ES-I3 (cell line): Measurements from ENCODE around the gene ATXN7L3.

ENCODE experiments used
- H3K36me3 ChIP-seq: 2 replicates; pipeline ENCODE4 v1.6.1; 2013; ENCODE audit warnings: mild to moderate bottlenecking, low read length, control low read depth, moderate library complexity; ENCODE audit not compliant: insufficient read depth
- H3K4me1 ChIP-seq: 2 replicates; pipeline ENCODE4 v1.6.1; 2013; ENCODE audit warnings: mild to moderate bottlenecking, control low read depth, low read length; ENCODE audit not compliant: insufficient read depth
- H3K9ac ChIP-seq: 2 replicates; pipeline ENCODE4 v1.6.1; 2013; ENCODE audit warnings: low read depth, mild to moderate bottlenecking, low read length, moderate library complexity
- H3K9me3 ChIP-seq: 2 replicates; pipeline ENCODE4 v1.6.1; 2013; ENCODE audit warnings: mild to moderate bottlenecking, low read length, moderate library complexity; ENCODE audit not compliant: control insufficient read depth, insufficient read depth

The ATXN7L3 gene

DNA sequence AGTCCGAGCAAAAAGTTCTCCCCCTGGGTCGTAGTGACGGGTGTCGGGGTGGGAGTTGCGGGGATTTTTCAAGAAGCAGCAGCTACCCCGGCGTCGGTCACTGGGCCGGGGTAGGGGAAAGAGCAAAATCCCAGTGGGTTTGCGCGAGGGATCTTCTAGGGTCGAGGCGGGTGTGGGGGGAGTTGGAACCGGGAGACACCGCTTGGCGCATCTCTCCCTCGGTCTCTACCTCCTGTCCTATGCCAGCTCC, 22.1 kb upstream of the ATXN7L3 start:
- Histone ChIP-seq H3K36me3 (no peaks in the 10 kb centered on the region), H3K4me1 (peaks cover 14% of the 10 kb centered on the region), H3K9me3 (no peaks in the 10 kb centered on the region), H3K9ac (peak overlapping the region; percentile 87)

DNA sequence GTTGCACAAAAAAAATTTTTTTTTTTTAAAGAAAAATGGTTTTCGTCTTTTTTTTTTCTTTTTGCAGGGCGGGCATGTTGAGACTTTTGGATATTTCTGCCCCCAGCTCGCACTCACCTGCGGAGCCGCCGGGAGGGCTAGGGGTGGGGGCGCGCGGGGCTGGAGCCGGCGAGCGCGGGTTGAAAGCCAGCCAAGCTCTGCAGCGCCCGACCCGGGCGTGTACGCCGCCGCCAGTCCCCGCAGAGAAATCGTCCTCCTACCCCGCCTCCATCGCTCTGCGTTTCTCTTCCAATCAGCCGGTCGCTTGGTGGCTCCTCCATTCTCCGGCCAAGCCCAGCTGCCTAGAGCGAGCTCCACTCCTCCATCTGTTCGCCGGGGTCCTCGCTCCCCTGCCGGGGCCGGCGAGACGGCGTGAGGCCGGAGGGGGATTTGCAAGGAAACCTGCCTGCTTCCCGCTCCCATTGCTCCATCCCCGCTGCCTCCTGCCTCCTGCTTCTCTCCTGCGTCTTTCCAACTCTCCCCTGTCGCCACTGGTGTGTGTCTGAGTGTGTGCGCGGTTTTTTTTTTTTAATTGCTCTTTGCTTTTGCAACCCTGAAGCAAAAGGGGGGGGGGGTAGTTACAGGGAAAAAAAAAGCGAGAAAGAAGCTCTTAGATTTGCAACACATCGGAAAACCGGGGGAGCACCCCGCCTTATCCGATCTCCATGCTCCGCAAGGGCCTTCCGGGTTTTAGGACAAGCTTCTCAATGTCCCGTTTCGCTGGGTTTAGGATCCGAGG, 21.6 kb upstream of the ATXN7L3 start:
- Histone ChIP-seq H3K36me3 (0 out of 2 replicates have a peak, but pooled peaks cover 2% of the 10 kb centered on the region), H3K9me3 (no peaks in the 10 kb centered on the region), H3K4me1 (peaks cover 14% of the 10 kb centered on the region), H3K9ac (peak overlapping the region; percentile 87)

DNA sequence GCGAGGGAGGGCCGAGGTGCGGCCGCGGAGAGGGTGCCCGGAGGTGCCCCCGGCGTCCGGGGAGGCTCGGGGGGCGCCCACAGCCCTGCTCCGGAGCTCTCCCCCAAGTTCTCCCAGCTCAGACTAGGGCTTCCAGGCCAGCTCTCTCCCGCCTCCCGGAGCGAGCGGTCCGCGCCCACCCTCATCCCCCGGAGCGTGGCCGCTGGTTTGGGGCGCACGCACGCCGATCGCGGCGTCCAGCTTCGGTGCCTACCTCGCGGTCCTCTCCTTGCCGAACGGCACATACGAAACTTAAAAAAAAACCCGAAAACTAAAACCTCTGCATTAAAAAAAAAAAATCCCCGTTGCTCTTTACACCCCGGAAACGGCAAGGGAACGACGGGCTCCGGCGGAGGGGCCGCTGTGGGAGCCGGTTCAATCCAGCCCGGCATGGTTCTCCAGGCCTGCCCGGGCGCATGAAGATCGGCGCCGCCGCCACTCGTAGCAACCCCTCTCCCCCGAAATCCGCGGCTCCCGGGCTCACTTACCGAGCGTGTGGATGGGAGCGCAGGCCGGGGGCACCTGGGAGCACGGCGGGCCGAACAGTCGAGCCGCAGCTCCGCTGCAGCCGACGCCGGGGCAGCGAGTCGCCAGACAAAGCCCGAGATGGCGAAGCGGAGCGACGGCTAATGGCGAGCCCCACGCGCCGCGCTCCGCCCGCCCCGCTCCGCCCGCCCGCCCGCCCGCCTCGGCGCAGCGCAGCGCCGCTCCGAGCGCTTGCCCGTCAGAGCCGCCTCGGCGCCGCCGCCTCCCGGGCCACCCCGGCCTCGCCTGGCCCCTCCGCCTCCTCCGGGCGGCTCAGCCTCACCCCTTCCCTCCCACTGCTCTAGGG, 20.8 kb upstream of the ATXN7L3 start:
- Histone ChIP-seq H3K9ac (peak overlapping the region; percentile 87), H3K36me3 (peaks cover 4% of the 10 kb centered on the region; the same call in 1 of the 2 replicates), H3K4me1 (peaks cover 14% of the 10 kb centered on the region), H3K9me3 (no peaks in the 10 kb centered on the region)

DNA sequence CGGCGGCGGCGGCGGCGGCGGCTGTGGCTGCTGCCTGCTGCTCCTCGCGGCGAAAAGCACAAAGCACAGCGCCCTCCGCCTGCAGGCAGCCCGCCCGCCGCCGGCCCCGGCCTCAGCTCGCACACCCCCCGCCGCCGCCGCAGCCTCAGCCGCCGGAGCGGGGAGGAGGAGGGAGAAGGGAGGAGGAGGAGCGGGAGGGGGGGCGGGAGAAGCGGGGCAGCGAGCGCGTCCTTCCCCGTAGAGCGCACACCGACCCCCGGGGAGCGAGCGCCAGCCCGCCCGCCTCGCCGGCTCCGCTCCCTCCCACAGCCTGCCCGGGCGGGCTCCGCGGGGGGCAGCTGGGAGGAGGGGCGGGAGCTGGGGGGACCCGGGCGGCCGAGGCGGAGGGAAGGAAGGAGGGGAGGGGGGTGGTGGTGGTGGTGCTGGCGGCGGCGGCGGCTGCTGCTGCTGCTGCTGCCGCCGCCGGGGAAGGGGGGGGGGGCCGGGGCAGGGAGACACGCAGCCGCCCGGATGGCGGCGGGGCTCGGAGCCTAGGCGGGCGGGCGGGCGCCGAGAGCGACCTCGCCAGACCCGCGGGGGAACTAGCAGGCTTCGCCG, 20.0 kb upstream of the ATXN7L3 start, which contains the start of gene UBTF:
UBTF (minus strand) TSS at position 60 of the 597 bp plus-strand sequence. CDS start 1,446 bp downstream, outside the sequence.
- Histone ChIP-seq H3K36me3 (peaks cover 11% of the 10 kb centered on the region; the same call in 1 of the 2 replicates), H3K9ac (peak within 1 kb of the TSS; percentile 93), H3K4me1 (peaks cover 14% of the 10 kb centered on the region), H3K9me3 (no peaks in the 10 kb centered on the region)

DNA sequence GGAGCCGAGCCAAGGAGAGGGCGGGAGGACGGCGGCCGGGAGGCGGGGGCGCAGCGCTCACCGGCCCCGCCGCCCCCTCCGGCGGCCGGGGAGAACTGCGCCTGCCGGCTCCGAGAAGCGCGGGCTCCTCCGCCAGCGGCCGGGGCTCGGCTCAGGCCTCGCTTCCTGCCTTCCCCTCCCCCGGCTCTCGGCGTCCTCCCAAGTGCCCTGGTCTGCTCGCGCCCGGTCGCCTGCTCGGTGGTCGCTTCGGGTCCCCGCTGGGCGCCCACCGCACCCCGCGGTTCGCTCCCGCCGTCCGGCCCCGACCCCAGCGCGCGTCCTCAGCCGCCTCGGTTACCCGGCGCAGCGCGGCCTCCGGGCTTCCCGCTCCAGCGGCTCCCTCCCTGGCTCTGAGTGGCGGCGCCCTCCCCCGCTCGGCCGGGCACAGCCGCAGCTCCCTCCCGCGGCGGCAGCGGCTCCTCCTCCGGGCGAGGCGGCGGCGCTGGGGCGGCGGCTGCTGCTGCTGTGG, 19.5 kb upstream of the ATXN7L3 start:
- H3K9ac ChIP-seq = peak overlapping the region; percentile 93
- peaks cover 14% of the 10 kb centered on the region for H3K4me1 ChIP-seq
- no peaks in the 10 kb centered on the region for H3K9me3 ChIP-seq
- H3K36me3 ChIP-seq = peaks cover 16% of the 10 kb centered on the region; the same call in 1 of the 2 replicates

DNA sequence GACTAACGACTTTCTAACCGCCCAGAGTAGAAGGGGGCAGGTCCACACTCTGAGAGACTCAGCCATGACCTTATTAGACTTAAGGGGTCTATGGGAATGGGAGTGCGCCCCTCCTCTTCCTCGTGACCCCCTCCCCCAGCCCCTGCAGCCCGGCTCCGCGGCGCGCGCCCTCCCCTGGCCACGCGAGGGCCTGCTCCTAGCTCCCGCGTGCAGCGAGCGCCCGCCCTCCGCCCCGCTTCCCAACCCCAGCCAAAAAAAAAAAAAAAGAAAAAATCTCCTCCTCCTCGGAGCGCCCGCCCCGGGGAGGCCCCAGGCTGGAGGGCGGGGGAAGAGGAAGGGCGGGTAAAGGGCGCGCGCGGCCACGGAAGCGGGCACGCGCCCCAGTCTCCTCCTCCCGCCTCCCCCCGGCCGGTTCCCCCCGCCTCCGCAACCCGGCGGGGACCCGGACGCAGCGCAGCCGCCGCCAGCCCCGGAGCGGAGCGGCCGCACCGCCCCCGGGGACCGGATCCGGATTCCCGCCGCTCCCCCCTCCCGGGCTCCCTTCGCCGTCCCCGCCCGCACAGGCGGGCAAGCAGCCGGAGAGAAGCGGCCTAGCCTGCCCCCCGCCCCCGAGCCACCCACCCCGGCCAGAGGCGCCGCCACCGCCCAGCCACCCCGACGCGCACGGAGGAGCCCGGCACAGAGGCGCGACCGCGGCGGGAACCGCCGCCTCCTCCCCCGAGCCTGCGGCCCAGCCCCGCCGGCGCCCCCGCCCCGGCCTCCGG, 18.8 kb upstream of the ATXN7L3 start:
- H3K36me3 ChIP-seq = peaks cover 16% of the 10 kb centered on the region; the same call in 1 of the 2 replicates
- H3K9me3 ChIP-seq = no peaks in the 10 kb centered on the region
- peaks cover 14% of the 10 kb centered on the region for H3K4me1 ChIP-seq
- peak overlapping the region; percentile 93 for H3K9ac ChIP-seq

DNA sequence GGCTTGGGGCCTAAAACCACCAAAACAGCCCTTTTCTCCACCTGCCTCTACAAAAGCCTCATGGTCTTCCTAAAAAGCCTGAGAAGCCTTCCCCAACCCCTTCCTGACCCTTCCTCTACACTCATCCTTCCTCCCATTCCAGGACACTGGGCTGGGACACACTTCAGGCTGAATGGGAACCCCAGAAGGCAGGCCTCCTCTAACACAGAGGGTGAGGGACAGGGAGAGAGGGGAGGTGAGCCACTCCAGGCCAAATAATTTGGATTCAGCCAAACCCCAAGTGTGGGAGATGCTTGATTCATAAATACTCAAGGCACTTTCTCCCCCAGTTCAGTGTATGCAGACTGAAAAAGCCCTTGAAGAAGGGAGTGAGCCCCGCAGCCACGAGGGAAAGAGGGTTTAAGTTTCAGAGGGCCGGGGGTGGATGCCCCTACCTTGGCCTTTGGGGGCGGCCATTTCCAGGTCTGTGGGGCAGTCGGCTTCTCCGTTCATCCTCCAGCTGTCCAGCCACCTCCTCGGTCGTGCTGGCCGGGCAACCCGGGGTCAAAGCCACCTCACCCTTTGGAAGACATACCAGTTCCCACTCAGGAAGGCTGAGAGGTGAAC, 18.2 kb upstream of the ATXN7L3 start:
- Histone ChIP-seq H3K9ac (peak overlapping the region; percentile 93), H3K36me3 (peaks cover 16% of the 10 kb centered on the region; the same call in 1 of the 2 replicates), H3K4me1 (peaks cover 12% of the 10 kb centered on the region), H3K9me3 (no peaks in the 10 kb centered on the region)

DNA sequence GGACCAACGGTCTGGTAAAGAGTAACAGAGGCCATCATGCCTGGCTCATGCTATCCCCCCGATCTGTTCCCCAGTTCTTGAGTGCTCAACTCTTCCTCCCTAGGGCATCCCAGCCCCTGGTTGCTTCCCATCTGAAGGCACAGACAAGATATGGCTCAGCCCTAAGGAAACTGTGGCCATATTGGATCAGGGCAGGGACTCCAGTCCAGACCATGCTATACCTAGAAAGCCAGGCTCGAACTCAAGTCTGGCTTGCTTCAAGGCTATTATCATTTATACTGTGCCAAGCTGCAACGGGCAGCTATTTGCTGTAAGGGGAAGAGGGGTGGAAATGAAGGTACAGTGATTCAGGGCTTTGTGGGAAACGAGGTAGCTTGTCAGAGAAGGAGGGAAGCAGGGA, 17.0 kb upstream of the ATXN7L3 start:
- no peak overlapping the region for H3K9ac ChIP-seq
- H3K36me3 ChIP-seq = peaks cover 16% of the 10 kb centered on the region; the same call in 1 of the 2 replicates
- no peaks in the 10 kb centered on the region for H3K9me3 ChIP-seq
- H3K4me1 ChIP-seq = peaks cover 8% of the 10 kb centered on the region; the same call in 1 of the 2 replicates

DNA sequence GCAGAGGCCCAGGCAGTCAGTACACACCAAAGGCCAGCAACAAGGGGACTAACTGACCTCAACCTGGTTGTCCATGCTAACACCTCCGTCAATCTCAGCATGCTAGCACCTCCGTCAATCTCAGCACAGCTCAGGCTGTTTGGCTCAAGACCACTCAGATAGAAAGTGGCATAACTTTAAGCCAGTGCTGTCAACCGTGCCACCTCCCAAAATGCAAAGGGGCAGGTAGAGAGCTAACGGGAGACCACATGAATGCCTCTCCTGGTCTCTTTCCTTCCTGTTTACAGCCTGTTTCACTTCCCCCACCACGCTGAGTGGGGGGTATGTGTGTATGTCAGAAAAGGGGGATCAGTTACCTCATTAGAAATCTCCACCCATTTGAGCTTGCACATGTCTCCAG, 16.5 kb upstream of the ATXN7L3 start:
- no peaks in the 10 kb centered on the region for H3K9me3 ChIP-seq
- no peak overlapping the region for H3K9ac ChIP-seq
- H3K36me3 ChIP-seq = peaks cover 16% of the 10 kb centered on the region; the same call in 1 of the 2 replicates
- peaks cover 8% of the 10 kb centered on the region; the same call in 1 of the 2 replicates for H3K4me1 ChIP-seq

DNA sequence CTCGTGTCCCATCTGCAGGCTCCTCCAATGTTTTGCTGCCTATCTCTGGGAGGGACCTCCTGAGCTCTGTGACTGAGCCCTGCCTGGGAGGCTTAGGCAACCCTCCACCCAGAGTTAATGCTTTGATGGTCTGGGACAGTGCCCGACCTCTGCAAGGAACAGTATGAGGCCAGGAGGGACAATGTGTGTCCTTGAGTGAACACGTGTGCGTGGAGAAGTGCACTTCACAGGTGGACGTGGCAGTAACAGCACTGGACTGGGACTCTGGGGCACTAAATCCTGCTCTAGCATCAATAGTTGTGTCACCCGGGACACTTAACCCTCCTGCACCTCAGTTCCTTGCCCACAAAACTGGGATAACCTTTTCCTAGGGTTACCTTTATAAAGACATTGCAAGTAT, 15.2 kb upstream of the ATXN7L3 start:
- H3K9me3 ChIP-seq = no peaks in the 10 kb centered on the region
- H3K36me3 ChIP-seq = peaks cover 16% of the 10 kb centered on the region; the same call in 1 of the 2 replicates
- peaks cover 8% of the 10 kb centered on the region; the same call in 1 of the 2 replicates for H3K4me1 ChIP-seq
- H3K9ac ChIP-seq = no peak overlapping the region

DNA sequence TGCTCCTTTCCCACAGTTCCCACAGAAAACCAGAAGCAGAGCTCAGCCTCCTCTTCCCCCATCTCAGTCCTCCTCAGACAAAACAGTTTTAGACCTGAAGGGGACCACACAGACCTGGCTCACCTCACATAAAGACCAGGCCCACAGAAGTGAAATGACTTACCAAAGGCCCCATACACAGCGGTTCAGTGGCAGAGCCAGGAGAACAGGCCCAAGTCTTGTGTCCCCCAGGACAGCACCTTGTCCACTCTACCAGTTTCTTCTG, 14.5 kb upstream of the ATXN7L3 start:
- peaks cover 8% of the 10 kb centered on the region; the same call in 1 of the 2 replicates for H3K4me1 ChIP-seq
- no peak overlapping the region for H3K9ac ChIP-seq
- no peaks in the 10 kb centered on the region for H3K9me3 ChIP-seq
- peaks cover 16% of the 10 kb centered on the region; the same call in 1 of the 2 replicates for H3K36me3 ChIP-seq

DNA sequence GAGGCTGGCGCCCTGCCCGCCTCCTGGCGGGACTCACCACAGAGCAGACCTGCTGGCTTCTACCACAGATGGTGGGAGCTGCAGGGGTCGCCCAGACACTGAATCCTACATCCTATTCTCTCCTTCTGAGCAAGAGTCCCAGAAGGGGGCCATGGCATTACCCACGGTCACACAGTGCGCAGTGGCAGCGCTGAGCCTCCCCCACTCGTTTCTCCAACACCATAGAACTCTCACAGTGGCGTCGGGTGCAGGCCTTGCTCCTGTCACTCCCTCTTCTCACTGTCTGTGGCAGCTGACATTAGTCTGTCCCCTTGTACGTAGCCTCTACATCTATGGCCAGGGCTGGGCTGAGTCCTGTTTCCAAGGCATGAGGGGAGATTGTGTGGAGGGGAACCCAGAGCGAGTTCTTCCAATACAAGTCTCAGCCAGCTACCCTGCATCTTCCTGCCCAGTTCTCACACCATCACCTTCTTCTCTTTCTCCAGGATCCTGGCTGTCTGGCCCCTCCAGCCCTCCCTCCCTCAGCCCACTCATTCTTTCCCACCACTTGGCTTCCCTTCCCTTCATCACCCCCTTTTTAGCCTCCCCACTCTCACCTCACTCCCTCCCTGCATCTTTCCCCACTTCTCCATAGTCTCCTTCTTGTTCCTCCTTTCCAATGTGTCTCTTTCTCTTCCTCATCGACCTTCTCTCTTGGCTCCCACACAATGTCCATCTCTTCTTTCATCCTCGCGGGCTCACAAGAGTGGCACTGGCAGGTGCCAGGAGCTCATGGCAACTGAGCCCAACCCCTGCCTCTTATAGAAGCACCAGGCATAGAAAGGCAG, 13.9 kb upstream of the ATXN7L3 start:
- no peak overlapping the region for H3K9ac ChIP-seq
- H3K9me3 ChIP-seq = no peaks in the 10 kb centered on the region
- H3K36me3 ChIP-seq = peaks cover 17% of the 10 kb centered on the region; the same call in 1 of the 2 replicates
- H3K4me1 ChIP-seq = peaks cover 8% of the 10 kb centered on the region; the same call in 1 of the 2 replicates
